Neutrophil (primary cell): ENCODE measurements around the gene C1QTNF7.

Source experiments
- H3K27ac ChIP-seq: fragments of 200-600 bp; sonication (generic); 2 replicates; pipeline ENCODE4 v1.5.1; 2016; ENCODE audit warnings: mild to moderate bottlenecking, moderate library complexity
- H3K27me3 ChIP-seq: fragments of 200-600 bp; sonication (generic); 2 replicates; pipeline ENCODE4 v1.6.0; 2016; ENCODE audit warnings: mild to moderate bottlenecking
- H3K36me3 ChIP-seq: fragments of 200-600 bp; sonication (generic); 2 replicates; pipeline ENCODE4 v1.5.1; 2017
- H3K4me1 ChIP-seq, 2 experiments: fragments of 200-600 bp in 1 of 2; sonication (generic) in 1 of 2; 1 replicate in 1 of 2; 2 replicates in 1 of 2; pipeline versions ENCODE4 v1.5.1 to v1.6.1; 2013 to 2016; ENCODE audit warnings: low read depth in 1 of 2, low read length in 1 of 2, mild to moderate bottlenecking in 1 of 2, moderate library complexity in 1 of 2; ENCODE audit not compliant: control insufficient read depth in 1 of 2, insufficient read depth in 1 of 2
- H3K4me3 ChIP-seq, 2 experiments: fragments of 200-600 bp in 1 of 2; sonication (generic) in 1 of 2; 1 replicate in 1 of 2; 2 replicates in 1 of 2; pipeline ENCODE4 v1.5.1; 2013 to 2016; ENCODE audit warnings: low read depth in 1 of 2, low read length in 1 of 2, mild to moderate bottlenecking in 1 of 2, moderate library complexity in 1 of 2
- H3K9me3 ChIP-seq: fragments of 200-600 bp; sonication (generic); 2 replicates; pipeline ENCODE4 v1.5.1; 2016
- TF ChIP-seq, protein P1 (sequence below): fragments of 200-600 bp; sonication (generic); IDR thresholded peaks from 2 replicates; pipeline ENCODE4 v1.5.1; 2016; ENCODE audit warnings: antibody characterized with exemption

Gene C1QTNF7

DNA sequence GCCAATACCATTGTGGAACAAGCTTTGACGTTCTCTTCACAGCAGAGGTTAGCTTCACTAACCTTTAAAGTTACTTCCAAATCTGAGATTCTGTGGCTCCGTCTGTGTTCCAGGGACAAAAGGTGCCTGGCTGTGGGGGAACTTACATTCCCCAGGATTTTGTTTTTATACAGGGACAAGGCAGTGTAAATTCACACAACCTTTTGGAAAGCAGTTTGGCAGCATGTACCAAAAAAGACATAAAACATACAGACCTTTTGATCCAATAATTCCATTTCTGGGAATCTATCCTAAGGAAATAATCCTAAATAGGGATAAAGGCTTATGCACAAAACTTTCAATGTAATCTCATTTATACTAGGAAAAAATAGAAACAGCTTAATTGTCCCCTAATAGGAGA is 8.9 kb upstream of the C1QTNF7 start:
- Histone ChIP-seq H3K27me3 (no peaks in the 10 kb centered on the region), H3K4me1 (peaks cover 15 to 17% of the 10 kb centered on the region in 2 experiments), H3K4me3 (no peak overlapping the region), H3K9me3 (no peaks in the 10 kb centered on the region), H3K36me3 (no peaks in the 10 kb centered on the region), H3K27ac (no peak overlapping the region)
- TF ChIP-seq, protein P1, sequence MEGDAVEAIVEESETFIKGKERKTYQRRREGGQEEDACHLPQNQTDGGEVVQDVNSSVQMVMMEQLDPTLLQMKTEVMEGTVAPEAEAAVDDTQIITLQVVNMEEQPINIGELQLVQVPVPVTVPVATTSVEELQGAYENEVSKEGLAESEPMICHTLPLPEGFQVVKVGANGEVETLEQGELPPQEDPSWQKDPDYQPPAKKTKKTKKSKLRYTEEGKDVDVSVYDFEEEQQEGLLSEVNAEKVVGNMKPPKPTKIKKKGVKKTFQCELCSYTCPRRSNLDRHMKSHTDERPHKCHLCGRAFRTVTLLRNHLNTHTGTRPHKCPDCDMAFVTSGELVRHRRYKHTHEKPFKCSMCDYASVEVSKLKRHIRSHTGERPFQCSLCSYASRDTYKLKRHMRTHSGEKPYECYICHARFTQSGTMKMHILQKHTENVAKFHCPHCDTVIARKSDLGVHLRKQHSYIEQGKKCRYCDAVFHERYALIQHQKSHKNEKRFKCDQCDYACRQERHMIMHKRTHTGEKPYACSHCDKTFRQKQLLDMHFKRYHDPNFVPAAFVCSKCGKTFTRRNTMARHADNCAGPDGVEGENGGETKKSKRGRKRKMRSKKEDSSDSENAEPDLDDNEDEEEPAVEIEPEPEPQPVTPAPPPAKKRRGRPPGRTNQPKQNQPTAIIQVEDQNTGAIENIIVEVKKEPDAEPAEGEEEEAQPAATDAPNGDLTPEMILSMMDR = no peak

DNA sequence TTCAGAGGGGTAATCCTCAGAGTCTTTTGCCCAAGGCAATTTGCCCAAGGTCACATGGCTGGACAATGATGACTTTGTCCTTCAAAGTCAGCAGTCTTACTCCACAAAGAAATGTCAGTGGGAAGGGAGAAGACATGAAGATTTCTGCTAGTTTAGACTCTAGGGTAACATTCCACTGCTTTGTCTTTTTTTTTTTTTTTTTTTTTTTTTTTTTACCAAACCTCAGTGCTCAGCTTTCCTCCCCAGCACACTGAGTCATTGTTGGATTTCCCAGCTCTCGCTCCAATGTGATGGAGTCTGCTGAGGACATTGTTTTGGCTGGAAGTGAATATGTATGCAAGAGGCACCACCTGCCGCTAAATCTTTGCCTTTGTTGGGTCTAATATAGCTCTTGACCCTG is 7.2 kb upstream of the C1QTNF7 start:
- peaks cover 8% of the 10 kb centered on the region in 2 experiments for H3K4me1 ChIP-seq
- no peaks in the 10 kb centered on the region for H3K9me3 ChIP-seq
- H3K36me3 ChIP-seq = no peaks in the 10 kb centered on the region
- TF ChIP-seq, protein P1 = no peak
- no peak overlapping the region for H3K27ac ChIP-seq
- no peaks in the 10 kb centered on the region for H3K27me3 ChIP-seq
- no peak overlapping the region for H3K4me3 ChIP-seq

DNA sequence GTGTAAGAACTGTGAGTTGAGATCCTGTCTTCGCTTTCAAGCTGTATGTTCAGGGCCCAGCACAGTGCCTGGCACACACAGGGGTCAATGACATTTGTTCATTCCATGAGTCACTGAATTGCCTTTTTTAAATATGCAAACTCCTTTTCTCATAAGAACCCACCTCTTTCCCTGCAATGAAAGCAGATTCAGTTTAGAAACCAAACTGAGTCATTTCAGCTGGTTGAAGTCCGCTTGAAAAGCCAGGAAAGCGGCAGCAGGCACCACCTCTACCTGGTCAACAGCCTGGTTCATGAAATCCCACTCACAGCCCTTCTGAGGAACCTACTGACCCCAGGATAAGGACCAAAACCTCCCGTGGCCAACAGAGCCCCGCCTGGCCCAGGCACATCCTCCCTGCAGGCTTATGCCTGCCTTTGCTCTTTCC is 4.5 kb upstream of the C1QTNF7 start:
- Histone ChIP-seq H3K36me3 (no peaks in the 10 kb centered on the region), H3K27ac (no peak overlapping the region), H3K4me1 (peaks cover 0 to 4% of the 10 kb centered on the region in 2 experiments), H3K9me3 (no peaks in the 10 kb centered on the region), H3K4me3 (no peak overlapping the region), H3K27me3 (no peaks in the 10 kb centered on the region)
- TF ChIP-seq, protein P1 = no peak

DNA sequence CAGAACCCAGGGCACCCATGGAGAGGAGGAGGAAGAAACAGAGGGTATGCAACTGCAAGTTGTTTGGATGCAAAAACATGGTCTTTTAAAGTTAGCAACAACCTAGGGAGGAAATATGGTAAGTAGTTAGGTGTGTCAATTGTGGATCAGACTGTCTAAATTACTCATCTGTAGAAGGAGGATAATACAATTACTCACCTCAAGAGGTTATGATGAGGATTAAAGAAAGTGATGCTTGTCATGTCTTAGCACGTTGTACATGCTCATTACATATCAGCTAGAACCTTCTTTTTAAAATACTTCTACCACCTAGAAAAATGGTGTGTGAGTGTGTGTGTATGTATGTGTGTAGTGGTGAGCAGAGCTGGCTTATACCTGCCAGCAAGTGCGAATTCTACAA is 2.3 kb upstream of the C1QTNF7 start:
- Histone ChIP-seq H3K27me3 (no peaks in the 10 kb centered on the region), H3K9me3 (no peaks in the 10 kb centered on the region), H3K36me3 (no peaks in the 10 kb centered on the region), H3K4me1 (peaks cover 0 to 11% of the 10 kb centered on the region in 2 experiments), H3K27ac (no peak overlapping the region), H3K4me3 (no peak overlapping the region)
- TF ChIP-seq, protein P1 = no peak

DNA sequence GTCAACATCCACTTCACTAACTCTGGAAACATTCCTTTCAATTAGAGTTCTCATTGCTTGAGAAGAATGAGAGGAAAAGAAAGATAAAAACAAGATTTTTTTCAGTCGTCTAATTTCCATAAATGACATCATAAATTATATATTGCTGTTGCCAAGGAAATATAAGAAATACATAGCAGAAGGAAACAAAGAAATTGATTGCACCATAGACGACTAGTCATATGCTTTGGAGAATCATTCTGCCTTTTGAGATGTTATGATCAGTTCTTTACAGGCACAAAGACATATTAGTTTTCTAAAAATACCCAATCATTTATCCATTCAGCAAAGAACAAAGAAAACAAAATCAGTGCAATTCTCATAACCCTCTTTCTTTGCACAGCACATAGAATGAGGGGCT is 672 bp upstream of the C1QTNF7 start:
- H3K4me1 ChIP-seq = peaks cover 0 to 11% of the 10 kb centered on the region in 2 experiments
- no peak overlapping the region for H3K4me3 ChIP-seq
- TF ChIP-seq, protein P1 = no peak
- H3K36me3 ChIP-seq = no peaks in the 10 kb centered on the region
- no peaks in the 10 kb centered on the region for H3K27me3 ChIP-seq
- no peaks in the 10 kb centered on the region for H3K9me3 ChIP-seq
- no peak overlapping the region for H3K27ac ChIP-seq

DNA sequence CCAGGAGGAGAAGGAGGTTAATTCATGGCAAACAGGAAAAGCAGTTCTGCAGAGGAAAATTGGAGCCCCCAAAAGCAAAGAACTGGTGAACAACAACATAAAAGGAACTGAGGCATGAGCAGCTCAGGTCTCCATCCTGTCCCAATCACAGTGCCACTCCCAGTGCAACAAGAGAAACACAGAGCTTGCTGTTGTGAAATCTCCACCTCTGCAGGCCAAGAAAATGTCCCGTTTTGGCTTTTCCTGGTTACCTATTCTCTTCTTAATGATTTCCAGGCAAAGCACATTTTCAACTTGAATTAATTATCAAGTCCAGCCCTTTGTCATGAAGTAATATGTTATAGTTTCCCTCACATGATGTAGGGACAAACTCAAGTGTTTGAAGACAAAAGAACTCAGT is 778 bp downstream of the C1QTNF7 start:
- H3K27me3 ChIP-seq = no peaks in the 10 kb centered on the region
- TF ChIP-seq, protein P1 = no peak
- no peak overlapping the region for H3K27ac ChIP-seq
- H3K36me3 ChIP-seq = no peaks in the 10 kb centered on the region
- H3K4me3 ChIP-seq = no peak overlapping the region
- peaks cover 0 to 11% of the 10 kb centered on the region in 2 experiments for H3K4me1 ChIP-seq
- no peaks in the 10 kb centered on the region for H3K9me3 ChIP-seq
